Right lobe of liver (tissue), 6 donors: Measurements from ENCODE around the gene FGFR1OP2. TPM values are rescaled to one million over a fixed set of nuclear protein-coding genes. Genes with fewer than 3 reads are reported as not detected.

Experiments
- ATAC-seq, 4 donors: fragments of 200-7000 bp; cut with Tn5 transposase; one replicate each; pipeline ENCODE4 v1.9.1; 2020; ENCODE audit warnings: mild to moderate bottlenecking in 4 of 4, moderate library complexity in 4 of 4
- DNase-seq, 3 donors: peaks; one replicate each; pipeline ENCODE4 v3.0.0-alpha.2; 2020
- H3K27ac ChIP-seq, 3 donors: fragments of 200-600 bp; one replicate each; pipeline ENCODE4 v1.8.0; 2022
- H3K27me3 ChIP-seq, 2 donors: fragments of 200-600 bp; one replicate each; pipeline ENCODE4 v1.8.0; 2022
- H3K36me3 ChIP-seq, 4 donors: fragments of 200-600 bp; sonication (generic) in 1 of 4; one replicate each; pipeline versions ENCODE4 v1.5.1 to v1.8.0; 2017 to 2022; ENCODE audit warnings: control low read depth in 1 of 4
- H3K4me1 ChIP-seq, 4 donors: fragments of 200-600 bp; sonication (generic) in 1 of 4; one replicate each; pipeline versions ENCODE4 v1.5.1 to v1.8.0; 2017 to 2022; ENCODE audit warnings: control low read depth in 1 of 4
- H3K4me3 ChIP-seq, 3 donors: fragments of 200-600 bp; one replicate each; pipeline ENCODE4 v1.8.0; 2022
- H3K9me3 ChIP-seq, 4 donors: fragments of 200-600 bp; sonication (generic) in 1 of 4; one replicate each; pipeline versions ENCODE4 v1.5.1 to v1.8.0; 2017 to 2022; ENCODE audit warnings: control low read depth in 1 of 4
- POLR2A ChIP-seq: fragments of 450-650 bp; IDR thresholded peaks from one replicate; pipeline ENCODE4 v1.6.1; 2017; ENCODE audit warnings: antibody characterized with exemption, mild to moderate bottlenecking
- WGBS: methylation state at CpG from one replicate; pipeline ENCODE4 v1.1.6; 2018; ENCODE audit warnings: low coverage, low lambda C conversion rate; ENCODE audit not compliant: insufficient coverage; ENCODE audit errors: missing lambda C conversion rate; 5-methylcytosine and 5-hydroxymethylcytosine counted together
- intact Hi-C, 2 donors: fragments of 100-400 bp; cut with DNase I; formaldehyde crosslinking; loops; one replicate each; pipeline versions ENCODE4 v1.11.2 to v1.14.1; 2022
- total RNA-seq, 6 experiments: library from RNA; depleted of rRNA in 2 of 6; stranded (reverse); fragments of >200 nt in 2 of 6; fragmentation: NEBNext Ultra II Directional in 3 of 6; extraction: Animal tissue kit (Norgen Biotek cat#: 25700) in 3 of 6; gene quantifications; one replicate each; pipeline versions ENCODE4 v1.1.0 to v1.2.4, GENCODE V29; 2016 to 2023
- TF ChIP-seq, protein P1 (sequence below), 4 donors: fragments of 200-600 bp in 3 of 4; fragments of 450-650 bp in 1 of 4; IDR thresholded peaks; one replicate each; pipeline versions ENCODE4 v1.5.1 to v1.8.0; 2016 to 2022; ENCODE audit warnings: antibody characterized with exemption in 4 of 4, mild to moderate bottlenecking in 2 of 4
- donor health status: DM: no; HTN: yes; CAD: no.
- donor health status: DM: no; HTN: no; CAD: no.
- donor health status: DM: no; HTN: no; CAD: no.
- donor health status: DM: no; HTN: yes; CAD: no.
- donor health status: DM: no; HTN: yes; CAD: no.

FGFR1OP2 gene
- total RNA-seq, 6 experiments from 2014 or later: 13.3 to 29.6 (median 20.1) TPM

DNA sequence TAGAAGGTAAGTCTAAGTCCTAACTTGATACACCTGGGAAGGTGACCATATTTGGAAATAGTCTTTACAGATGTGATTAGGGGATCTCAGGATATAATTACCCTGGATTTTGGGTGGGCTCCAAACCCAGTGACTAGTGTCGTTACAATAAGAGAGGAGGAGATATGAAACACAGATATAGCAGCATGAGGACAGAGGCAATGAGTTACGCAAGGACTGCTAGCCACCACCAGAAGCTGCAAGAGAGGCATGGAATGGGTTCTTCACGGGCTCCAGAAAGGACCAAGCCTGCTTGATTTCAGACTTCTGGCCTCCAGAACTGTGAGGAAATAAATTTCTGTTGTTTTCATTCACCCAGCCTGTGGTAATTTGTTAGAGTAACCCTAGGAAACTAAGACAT is 28.6 kb downstream of the FGFR1OP2 start:
- 90% methylated on average over 3 of the region's 3 CpGs for WGBS
- no peaks in the 10 kb centered on the region for H3K27me3 ChIP-seq
- DNase-seq (no peak), ATAC-seq (no peak)
- peaks cover 0 to 7% (median 0%) of the 10 kb centered on the region in 4 donors for H3K36me3 ChIP-seq
- no peak overlapping the region for H3K4me3 ChIP-seq
- TF ChIP-seq, protein P1, sequence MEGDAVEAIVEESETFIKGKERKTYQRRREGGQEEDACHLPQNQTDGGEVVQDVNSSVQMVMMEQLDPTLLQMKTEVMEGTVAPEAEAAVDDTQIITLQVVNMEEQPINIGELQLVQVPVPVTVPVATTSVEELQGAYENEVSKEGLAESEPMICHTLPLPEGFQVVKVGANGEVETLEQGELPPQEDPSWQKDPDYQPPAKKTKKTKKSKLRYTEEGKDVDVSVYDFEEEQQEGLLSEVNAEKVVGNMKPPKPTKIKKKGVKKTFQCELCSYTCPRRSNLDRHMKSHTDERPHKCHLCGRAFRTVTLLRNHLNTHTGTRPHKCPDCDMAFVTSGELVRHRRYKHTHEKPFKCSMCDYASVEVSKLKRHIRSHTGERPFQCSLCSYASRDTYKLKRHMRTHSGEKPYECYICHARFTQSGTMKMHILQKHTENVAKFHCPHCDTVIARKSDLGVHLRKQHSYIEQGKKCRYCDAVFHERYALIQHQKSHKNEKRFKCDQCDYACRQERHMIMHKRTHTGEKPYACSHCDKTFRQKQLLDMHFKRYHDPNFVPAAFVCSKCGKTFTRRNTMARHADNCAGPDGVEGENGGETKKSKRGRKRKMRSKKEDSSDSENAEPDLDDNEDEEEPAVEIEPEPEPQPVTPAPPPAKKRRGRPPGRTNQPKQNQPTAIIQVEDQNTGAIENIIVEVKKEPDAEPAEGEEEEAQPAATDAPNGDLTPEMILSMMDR (IDR thresholded peaks at IDR 0.05): no peak
- no peak for TF ChIP-seq POLR2A
- H3K9me3 ChIP-seq: no peaks in the 10 kb centered on the region
- intact Hi-C loops: no loop called here
- no peaks in the 10 kb centered on the region for H3K4me1 ChIP-seq
- no peak overlapping the region for H3K27ac ChIP-seq

DNA sequence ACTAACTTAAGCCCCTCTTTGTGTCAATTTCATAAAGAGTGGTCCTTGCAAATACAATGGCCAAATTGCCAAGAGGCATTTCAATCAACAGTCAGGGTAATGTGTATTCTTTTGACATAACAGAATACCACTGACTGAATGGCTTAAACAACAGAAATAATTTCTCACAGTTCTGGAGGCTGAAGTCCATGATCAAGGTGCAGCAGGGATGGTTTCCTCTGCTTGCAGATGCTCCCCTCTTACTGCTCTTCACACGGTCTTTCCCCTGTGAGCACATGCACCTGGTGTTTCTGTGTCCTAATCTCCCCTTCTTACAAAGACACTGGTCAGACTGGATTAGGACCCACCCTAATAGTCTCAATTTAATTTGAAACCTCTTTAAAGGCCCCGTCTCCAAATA is 31.9 kb downstream of the FGFR1OP2 start:
- no peak for DNase-seq
- Histone ChIP-seq H3K27me3 (no peaks in the 10 kb centered on the region), H3K36me3 (peaks cover 0 to 27% (median 5%) of the 10 kb centered on the region in 4 donors), H3K9me3 (no peaks in the 10 kb centered on the region), H3K27ac (no peak overlapping the region), H3K4me1 (no peaks in the 10 kb centered on the region), H3K4me3 (no peak overlapping the region)
- intact Hi-C loops: no loop called here
- ATAC-seq: no peak
- WGBS: 100% methylated on average over 2 of the region's 2 CpGs
- TF ChIP-seq POLR2A: no peak
- TF ChIP-seq, protein P1 (IDR thresholded peaks at IDR 0.05): no peak

DNA sequence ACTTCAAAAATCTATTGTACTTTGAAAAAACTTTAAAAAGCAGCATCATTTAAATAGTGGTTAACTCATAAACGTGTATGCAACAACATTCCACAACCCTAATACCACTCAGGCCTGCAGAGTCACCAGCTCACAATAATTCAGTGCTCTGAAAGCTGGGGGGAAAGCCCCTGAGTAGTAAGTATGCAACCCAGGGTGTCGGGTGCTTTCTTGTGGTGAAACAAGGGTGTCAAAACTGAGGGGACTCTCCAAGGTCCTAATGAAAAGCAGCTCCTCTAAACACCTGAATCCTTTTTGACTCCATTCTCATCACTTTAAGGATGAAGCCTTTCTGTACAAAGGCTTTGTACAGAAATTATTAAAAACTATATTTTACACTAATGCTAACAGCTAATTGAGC is 33.7 kb downstream of the FGFR1OP2 start:
- Histone ChIP-seq H3K27ac (no peak overlapping the region), H3K27me3 (no peaks in the 10 kb centered on the region), H3K9me3 (no peaks in the 10 kb centered on the region), H3K36me3 (peaks cover 0 to 32% (median 6%) of the 10 kb centered on the region in 4 donors), H3K4me3 (no peak overlapping the region), H3K4me1 (no peaks in the 10 kb centered on the region)
- intact Hi-C loops: no loop called here
- TF ChIP-seq POLR2A: no peak
- TF ChIP-seq, protein P1 (IDR thresholded peaks at IDR 0.05): no peak
- 79% methylated on average over 2 of the region's 2 CpGs for WGBS
- ATAC-seq: no peak
- no peak for DNase-seq

DNA sequence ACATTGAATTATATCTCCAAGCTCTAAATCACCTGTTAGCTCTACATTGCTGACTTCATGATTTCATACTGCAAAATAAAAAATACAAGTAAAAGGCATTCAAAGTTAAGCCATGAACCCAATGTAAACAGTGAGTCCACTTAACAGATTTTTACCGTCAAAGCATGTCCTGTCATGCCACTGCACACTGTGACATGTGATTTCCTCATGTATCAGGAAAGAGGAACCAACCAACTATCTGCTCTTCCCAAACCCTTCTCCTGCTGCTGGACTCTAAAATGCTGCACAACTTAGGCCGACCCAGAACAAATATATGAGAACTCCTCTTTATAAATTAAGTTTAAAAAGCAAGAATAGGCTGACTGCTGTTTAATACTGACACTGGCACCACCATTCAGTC is 38.4 kb downstream of the FGFR1OP2 start:
- DNase-seq: no peak
- intact Hi-C loops: no loop called here
- Histone ChIP-seq H3K4me3 (no peak overlapping the region), H3K27ac (no peak overlapping the region), H3K4me1 (no peaks in the 10 kb centered on the region), H3K27me3 (no peaks in the 10 kb centered on the region), H3K9me3 (no peaks in the 10 kb centered on the region), H3K36me3 (peaks cover 0 to 32% (median 7%) of the 10 kb centered on the region in 4 donors)
- peak in 3 of 4 donors; percentile 49 to 60 (median 50) for ATAC-seq
- WGBS: 65% methylated on average over 2 of the region's 2 CpGs
- TF ChIP-seq, protein P1 (IDR thresholded peaks at IDR 0.05): no peak
- no peak for TF ChIP-seq POLR2A

DNA sequence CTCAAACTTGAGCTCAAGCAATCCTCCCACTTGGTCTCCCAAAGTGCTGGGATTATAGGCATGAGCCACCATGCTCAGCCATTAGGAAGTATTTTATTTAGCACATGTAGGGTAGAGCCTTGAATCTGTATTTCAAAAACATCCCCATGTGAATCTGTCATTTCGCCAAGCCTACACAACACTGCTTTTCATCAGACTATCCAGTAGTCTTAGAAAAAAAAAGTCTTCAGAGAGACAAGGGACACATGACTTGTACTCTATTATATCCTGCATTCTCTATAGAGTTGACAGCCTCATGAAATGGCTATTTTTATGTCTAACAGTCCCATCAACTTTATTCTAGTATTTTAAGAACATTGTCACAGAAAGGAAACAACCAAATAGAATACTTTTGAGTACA is 40.5 kb downstream of the FGFR1OP2 start:
- intact Hi-C loops: no loop called here
- peaks cover 0 to 19% (median 7%) of the 10 kb centered on the region in 4 donors for H3K36me3 ChIP-seq
- no peaks in the 10 kb centered on the region for H3K27me3 ChIP-seq
- no peak for ATAC-seq
- 83% methylated on average over 1 of the region's 1 CpG for WGBS
- H3K27ac ChIP-seq: no peak overlapping the region
- H3K9me3 ChIP-seq: no peaks in the 10 kb centered on the region
- no peak overlapping the region for H3K4me3 ChIP-seq
- H3K4me1 ChIP-seq: no peaks in the 10 kb centered on the region
- TF ChIP-seq POLR2A: no peak
- TF ChIP-seq, protein P1 (IDR thresholded peaks at IDR 0.05): no peak
- DNase-seq: no peak
